GM11168 (cell line): Measurements from ENCODE around the gene ANXA11.
"Not testable (repeated sequence)": the region's sequence is repeated elsewhere in the genome, so short reads cannot be mapped to it uniquely, and the experiment has no call there.

Experiments
- in situ Hi-C: fragments of 300-500 bp; cut with MboI; formaldehyde crosslinking; loops from one replicate; pipeline ENCODE4 v1.12.0; 2022; ENCODE audit warnings: low sequenced_read_pairs; ENCODE audit not compliant: unreplicated experiment

ANXA11 gene

DNA sequence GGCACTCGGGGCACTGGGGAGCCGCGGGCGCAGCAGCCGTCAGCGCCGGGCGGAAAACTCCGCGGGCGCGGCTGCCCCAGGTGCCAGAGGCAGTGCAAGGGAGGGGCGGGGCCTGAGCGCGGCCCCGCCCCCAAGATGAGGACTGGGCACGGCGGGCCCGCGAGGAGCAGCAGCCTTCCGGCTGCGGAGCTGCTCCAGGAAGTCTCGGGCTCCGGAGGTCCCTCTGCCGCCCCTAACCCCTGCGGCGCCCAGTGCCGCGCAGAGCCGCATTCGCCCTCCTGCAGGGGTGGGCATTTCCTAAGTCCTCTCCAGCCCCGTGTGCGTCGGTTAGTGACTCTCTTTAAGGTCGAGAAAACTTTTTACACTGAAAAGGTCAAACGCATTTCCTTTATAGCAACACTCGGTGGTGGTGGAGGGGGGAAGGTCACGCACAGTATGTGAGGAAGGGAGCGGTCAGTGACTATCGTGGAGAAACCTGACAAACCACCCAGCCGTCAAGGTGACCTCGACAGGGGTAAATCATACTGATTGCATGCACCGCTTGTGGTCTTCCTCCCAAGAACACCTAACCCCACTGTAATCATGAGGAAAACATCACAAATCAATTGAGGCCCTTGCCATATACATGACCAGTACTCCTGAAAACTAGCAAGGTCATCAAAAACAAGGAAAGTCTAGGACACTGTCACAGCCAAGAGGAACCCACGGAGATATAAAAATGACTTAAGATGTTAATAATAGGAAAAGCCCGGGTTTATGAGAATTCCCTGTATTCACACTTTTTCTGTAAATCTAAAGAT is at the start of gene ANXA11:
ANXA11 (minus strand) TSS at position 61 of the 800 bp plus-strand sequence. CDS start 32,676 bp downstream, outside the sequence.
- in situ Hi-C loops: no loop called here

DNA sequence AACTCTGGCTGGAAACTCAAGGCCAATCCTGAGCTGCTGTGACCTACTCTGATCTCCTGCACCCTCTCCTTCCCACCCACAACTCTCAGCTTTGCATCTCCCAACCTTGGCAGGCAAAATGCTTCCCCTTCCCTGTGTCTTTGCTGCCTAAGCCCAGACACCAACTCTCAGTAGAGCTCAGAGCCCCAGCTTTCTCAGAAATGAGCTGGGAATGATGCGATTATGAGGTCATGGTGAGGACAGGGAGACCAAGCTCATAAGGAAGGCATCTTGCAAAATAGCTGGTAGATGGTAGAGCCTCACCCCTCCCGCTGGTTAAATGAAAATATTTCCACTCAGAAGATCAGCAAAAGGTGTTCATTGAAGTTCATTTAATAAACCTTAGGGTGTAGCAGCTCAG is 49.4 kb upstream of the ANXA11 start:
- in situ Hi-C loops: not testable (repeated sequence)

DNA sequence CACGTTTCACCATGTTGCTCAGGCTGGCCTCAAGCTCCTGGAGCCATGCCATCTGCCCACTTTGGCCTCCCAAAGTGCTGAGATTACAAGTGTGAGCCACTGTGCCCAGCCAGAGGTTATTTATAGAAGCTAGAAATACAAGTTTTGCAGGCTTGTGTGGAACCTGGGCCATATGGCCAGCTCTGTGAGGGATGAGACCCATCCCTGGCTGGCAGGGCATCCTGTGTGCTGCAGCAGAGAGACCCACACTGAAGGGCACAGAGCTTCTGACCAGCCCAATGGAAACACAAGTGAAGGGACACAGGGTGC is 48.6 kb upstream of the ANXA11 start:
- in situ Hi-C loops: not testable (repeated sequence)

DNA sequence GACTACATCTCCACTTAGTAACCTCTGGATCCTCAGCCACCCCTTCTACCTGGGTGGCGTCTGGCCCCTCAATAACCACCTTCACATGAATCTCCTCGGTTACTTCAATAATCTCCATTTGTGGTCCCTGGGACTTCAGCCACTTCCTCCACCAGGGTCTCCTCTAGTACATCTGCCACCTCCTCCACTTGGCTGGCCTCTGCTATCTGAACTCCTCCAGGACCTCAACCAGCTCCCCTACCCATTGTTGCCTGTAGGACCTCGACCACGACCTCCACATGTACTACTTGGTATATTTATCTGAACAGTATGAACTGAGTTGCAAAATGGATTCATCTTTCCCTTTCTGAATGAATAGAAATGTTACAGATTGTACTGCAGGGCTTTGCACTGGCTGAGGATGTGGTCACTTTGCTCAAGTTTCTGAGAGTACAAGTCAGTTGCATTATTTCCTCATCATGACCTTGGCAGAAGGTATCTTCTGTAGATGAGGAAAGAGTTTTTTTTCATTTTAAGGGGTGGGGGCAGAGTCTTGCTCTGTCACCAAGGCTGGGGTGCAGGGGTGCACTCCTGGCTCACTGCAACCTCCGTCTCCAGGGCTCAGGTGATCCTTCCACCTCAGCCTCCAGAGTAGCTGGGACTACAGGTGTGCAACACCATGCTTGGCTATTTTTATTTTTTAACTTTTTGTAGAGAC is 48.1 kb upstream of the ANXA11 start:
- in situ Hi-C loops: no loop called here

DNA sequence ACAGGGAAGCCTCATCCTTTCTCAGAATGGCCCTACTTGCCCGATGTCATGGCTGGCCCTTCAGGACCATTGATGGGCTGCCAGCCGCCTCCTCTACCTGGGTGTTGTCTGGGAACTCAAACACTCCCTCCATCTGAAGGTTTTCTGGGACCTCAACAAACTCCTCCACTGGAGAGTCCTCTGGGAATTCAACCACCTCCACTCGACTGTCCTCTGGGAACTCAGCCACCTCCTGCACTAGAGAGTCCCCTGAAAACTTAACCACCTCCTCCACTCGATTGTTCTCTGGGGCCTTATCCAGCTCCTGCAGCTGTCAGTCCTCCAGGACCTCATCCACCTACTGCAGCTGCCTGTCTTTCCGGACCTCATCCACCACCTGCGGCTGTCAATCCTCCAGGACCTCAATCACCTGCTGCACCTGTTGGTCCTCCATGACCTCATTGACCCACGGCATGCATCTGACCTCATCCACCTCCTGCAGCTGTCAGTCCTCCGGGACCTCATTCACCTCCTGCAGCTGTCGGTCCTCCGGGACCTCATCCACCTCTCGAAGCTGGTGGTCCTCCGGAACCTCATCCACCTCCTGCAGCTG is 47.1 kb upstream of the ANXA11 start:
- in situ Hi-C loops: no loop called here

DNA sequence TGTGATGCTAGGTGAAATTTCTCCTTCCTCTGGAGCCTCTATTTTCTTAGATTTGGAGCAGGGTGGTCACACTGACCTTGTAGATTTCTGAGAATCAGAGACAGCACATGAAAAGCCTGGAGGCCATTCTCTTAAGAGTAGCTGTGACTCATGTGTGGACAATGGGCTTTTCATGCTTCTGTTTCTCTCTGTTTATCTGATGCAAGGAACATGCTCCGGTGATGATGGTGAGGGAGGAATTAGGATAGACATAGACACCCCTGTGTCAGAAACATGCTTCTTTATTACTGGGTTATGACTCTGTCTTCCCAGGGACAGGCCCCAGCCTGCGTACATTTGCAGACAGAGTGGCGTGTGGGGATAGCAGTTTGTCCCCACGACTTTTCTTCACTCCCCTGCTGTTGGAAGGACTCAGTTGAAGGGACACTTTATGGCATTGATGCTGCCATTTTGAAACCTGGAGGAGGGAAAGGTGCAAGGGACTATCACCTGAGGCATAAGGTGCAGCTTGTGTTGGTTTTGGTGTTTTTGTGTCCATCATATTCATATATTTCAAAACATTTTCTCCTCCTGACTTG is 46.5 kb upstream of the ANXA11 start:
- in situ Hi-C loops: not testable (repeated sequence)

DNA sequence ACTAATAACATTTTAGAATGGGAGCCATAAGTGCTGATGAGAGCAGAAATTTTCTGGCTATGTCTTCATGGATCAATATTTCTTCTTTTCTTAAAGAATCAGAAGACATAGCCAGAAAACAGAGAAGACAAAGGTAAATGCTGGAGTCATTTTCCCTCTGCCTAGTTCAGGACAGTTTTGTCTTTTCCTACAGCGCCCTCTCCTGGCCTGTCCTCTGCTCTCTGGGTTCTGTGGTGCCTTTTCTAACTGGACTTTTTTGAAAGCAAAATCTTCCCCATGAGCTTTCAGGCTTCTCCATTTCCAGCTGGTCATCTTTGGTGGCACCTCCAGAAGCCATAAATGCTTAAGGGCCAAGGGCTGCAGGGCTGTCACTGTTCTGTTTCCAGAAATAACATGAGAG is 45.1 kb upstream of the ANXA11 start:
- in situ Hi-C loops: not testable (repeated sequence)

DNA sequence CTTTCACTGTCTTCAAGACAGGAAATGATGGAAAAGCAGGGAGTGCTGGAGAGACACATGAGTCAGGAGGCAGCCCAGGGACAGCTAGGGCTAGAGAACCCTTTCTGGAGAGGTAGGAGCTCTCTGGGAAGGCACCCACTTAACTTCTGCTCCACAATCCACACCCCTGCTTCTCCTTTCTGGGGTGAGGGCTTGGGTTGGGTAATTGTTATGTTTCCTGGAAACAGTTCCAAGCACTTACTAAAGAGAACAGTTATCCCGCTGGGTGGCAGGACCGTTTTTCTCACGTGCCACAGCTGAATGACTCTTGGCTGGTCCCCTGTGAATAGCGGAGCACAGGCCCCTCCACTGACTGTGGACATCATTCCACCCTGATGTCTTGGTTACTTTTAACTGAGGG is 44.6 kb upstream of the ANXA11 start:
- in situ Hi-C loops: not testable (repeated sequence)

DNA sequence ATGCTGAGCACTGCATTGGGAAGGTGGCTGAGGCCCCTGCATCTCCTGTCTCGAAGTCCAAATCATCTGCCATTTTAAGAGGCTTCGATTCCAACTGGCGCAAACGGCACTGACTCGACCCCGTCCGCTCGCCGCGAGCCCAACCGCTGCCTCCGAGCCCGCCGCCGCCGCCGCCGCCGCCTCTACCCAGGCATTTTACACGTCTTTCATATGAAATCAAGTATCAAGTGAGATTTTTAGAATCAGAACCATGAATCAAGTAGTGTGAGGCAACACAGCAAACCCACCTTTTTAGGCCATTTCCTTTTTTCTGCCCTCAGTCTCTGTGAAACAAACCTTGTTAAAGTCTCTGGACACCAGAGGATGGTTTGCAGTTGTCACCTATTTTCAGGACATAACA is 42.3 kb upstream of the ANXA11 start:
- in situ Hi-C loops: not testable (repeated sequence)

DNA sequence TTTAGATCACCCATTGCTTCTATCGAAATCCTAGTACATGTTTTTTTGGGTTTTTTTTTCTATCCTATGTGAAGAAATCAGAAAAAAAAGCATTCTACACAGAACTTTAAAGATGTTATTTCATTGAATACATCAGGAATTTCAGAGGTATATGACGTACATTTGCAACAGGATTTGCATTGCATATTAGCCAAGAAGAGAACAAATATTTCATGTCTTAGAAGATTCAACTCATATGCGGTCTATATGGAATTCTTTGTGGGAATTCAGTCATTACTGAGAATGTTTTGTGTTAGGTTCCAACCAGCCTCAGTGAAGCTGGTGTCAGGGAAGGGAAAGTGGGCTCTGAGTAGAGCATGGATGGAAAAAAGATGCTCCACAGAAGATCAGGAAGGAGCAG is 39.0 kb upstream of the ANXA11 start:
- in situ Hi-C loops: not testable (repeated sequence)

DNA sequence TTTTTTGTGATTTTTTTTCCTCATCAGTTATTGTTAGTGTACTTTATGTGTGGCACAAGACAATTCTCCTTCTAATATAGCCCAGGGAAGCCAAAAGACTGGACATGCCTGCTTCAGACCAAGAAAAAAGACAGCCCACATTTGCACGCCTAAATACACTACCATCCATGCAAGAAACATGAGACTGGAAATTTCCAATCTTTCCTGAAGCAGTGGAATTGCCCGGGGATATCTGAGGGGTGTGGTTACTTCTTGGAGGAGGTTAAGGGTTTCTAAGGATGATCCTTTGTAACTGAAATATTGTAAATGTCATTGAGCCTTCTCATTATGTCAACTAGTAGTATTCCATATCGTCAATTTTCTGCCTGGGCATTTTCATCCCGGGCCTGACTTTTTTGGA is 37.0 kb upstream of the ANXA11 start:
- in situ Hi-C loops: not testable (repeated sequence)

DNA sequence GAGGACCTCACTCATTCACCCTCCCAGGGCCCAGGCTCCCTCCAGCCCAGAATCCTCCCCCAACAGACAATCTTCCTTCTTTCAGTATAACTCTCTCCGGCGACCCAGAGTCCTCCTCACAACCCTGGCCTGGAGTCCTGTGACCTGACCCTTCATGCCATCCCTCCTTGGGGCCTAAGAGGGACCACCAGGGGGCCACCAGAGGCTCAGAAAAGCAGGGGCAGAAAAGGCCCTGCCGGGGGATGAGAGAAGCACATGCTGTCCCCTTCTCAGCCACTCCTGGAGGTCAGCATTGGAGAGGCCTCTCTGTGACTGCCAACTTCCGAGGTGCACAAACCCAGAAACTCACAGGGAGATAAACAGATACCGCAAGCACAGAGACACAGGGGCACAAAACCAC is 31.1 kb upstream of the ANXA11 start:
- in situ Hi-C loops: not testable (repeated sequence)

DNA sequence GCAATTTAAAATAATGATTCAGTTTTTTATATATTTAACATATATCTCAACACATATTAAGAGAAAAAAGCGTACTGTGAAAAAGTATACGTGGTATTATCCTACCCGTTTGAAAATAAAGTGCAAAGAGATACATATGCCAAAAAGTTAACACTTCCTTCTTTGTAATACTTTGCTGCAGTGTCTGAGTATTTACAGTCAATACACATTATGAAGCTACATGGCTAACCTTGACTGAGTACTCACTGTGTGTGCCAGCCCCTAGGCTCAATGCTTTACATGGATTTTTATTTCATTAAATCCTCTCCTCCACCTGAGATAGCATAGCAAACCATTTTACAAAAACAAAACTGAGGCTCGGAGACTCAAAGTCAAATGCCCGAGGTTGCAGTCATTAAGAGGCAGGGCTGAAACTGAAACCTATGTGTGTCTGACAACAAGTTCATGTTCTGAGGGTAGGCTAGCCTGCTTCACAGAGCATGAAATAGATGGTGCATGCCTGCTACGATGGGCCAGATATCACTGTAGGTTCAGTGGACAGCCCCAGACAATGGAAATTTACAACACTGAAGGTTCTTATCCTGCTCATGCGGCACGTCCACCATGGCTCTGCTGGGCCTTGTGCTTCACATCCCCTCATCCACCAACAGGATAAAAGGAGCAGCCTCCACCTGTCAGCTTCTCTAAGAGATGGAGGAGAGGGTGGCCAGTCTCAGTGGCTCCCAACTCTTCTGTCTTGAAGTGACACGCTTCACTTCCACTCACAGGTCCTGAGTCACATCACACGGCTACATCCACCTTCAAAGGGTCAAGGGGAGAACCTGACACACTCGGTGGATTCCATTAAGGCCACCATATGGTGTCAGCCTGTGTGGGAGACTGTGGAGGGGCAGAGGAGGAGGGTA is 29.2 kb upstream of the ANXA11 start:
- in situ Hi-C loops: not testable (repeated sequence)

DNA sequence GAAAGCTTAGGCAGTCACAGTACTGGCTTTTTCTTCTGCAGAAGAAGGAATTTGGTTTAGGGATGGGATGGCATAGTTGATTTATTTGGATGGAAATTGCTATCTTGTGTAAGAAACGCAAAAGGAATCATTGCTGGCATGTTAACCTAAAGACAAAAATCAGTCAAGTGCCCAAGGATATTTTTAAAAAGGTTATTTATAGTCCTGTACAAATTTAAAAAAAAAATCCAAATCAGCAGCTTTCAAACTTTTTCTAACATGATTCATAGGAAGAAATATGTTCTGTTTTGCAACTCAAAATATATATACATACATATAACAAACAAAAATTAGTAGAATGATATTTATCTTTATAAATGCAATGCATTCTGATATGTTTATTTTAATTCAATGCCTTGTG is 28.5 kb upstream of the ANXA11 start:
- in situ Hi-C loops: not testable (repeated sequence)

DNA sequence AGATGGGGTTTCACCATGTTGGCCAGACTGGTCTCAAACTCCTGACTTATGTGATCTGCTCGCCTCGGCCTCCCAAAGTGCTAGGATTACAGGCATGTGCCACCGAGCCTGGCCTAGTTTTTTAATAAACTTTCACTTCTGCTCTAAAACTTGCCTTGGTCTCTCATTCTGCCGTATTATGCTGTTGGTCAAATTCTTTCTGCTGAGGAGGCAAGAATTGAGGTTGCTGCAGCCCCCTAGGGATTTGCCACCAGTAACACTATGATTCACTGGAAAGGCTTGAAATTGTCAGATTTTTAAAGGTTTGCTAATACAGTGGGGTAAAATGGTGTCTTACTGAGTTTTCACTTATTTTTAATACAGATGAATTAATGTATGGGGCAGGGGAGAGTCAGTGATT is 21.4 kb upstream of the ANXA11 start:
- in situ Hi-C loops: loop anchor here (5.0 to 10.0 kb wide), 2 partner anchors 82 to 694 kb away; no protein-coding TSS in a partner anchor

DNA sequence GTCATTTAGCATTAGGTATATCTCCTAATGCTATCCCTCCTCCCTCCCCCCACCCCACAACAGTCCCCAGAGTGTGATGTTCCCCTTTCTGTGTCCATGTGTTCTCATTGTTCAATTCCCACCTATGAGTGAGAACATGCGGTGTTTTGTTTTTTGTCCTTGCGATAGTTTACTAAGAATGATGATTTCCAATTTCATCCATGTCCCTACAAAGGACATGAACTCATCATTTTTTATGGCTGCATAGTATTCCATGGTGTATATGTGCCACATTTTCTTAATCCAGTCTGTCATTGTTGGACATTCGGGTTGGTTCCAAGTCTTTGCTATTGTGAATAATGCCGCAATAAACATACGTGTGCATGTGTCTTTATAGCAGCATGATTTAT is 17.7 kb upstream of the ANXA11 start:
- in situ Hi-C loops: loop anchor here (10.0 kb wide), 1 partner anchor 78 kb away; no protein-coding TSS in a partner anchor

DNA sequence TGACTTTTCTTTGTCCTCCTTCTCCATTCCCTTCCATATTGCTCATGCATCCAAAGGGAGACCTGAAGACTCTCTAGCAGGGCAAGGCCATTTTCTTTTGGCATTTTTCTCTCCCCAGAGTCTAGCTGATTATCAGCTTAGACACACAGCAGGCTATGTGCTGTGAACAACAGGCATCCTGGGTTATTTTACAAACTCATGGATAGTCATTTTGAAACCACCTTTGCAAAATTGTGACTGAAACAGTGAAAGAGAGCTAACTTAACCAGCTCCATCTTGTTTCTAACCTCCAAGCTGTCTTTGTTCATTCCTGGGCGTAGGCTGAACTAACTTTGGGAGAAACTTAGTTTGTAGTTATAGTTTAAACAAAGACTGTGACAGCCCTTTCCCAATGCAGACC is 13.5 kb upstream of the ANXA11 start:
- in situ Hi-C loops: not testable (repeated sequence)

DNA sequence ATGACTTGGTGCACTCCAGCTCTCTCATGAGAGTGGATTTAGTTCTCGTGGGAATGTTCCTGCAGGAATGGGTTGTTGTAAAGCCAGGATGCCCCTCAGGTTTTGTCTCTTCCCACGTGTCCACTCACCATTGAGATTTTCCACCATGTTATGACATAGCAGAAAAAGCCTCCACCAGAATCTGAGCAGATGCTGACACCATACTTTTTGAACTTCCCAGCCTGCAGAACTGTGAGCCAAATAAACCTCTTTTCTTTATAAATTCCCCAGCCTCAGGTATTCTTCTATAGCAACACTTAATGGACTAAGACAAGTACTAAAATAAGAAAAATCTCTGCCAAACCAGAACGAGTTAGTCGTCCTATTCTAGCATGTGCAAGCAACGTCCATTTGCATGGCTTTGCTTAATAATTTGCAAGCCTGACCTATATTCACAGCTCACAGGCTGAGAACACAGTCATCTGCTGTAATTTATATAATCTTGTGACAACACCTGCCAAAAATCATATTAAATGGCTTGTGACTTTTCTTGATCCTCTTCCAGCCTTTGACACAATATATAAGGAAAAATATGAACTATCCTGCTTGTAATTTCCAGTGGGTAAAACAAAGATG is 9.1 kb upstream of the ANXA11 start:
- in situ Hi-C loops: loop anchor here (5.0 kb wide), 1 partner anchor 667 kb away; no protein-coding TSS in a partner anchor

DNA sequence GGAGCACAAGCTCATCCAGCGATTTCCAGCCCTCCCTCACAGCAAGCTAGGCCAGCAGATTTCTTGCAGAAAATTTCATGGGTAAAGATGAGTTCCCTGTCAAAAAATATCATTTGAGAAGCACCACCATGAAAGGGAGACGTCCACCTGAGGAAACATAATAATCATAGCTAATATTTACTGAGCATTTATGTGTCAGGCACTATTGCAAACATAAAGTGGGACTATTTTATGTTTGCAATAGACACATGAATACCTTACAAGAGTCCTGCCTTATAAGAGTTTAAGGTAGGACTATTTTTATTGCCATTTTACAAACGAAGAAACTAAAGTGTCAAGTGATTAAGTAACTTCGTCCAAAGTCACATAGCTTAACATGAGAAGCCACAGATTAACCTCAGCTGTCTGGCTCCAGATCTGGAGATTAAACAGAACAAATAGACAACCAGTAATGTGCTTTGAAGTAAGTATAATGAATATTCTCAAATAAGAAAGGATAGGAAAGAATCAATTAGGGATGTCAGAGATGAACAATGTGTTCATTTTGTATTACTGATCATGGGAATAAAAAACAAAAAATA is 7.3 kb upstream of the ANXA11 start:
- in situ Hi-C loops: loop anchor here (5.0 kb wide), 1 partner anchor 665 kb away; no protein-coding TSS in a partner anchor
